ENCODE measurements around the gene RAB30.
"Not testable (repeated sequence)": the region's sequence is repeated elsewhere in the genome, so short reads cannot be mapped to it uniquely, and the experiment has no call there.

RAB30 gene

DNA sequence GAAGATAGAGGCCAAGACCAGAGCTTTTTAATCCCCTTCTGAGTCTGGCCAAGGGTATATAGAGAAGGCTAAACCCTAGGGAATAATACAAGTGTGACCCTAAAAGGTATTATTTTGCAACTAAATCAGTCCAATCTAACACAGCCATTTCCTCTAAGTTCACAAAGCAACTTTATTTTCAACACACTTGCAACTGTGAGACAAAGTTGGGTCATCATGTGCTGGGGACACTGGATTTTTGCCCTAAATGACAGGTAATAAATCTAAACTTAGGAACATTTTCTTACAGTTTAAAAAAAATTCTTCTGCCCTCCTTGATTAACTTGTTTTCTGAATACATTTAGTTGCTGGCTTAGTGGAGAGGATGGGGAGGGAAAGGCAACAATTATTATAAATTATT, 91.9 kb downstream of the RAB30 start:
- no peak for DNase-seq

DNA sequence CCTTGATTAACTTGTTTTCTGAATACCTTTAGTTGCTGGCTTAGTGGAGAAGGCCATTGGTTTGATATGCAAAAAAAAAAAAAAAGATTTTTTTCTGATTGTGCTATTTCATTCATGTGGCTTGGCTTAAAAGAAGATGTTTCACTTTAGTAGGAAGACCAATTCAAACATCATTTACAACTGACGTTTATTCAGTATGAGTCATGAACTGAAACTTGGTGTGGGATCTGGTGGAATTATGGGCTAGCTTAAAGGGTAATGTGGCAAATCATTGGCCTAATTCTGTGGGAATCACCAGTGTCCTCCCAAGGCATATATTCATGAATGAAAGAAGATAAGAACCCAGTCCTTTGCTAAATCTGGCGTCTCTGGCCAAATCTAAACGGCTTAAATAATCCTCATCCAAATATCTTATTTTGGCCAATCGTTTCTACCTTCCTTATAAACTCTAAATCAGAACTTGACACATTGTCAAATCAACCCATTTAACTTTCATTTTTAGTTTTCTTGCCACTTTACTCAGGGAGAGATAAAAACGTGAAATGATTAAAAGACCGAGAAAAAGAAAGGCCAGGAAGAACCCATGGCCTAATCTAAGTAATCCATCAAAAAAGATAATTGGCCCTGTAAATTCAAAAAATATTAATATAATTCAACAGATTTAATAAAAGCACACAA, 93.1 kb downstream of the RAB30 start:
- no peak for DNase-seq

DNA sequence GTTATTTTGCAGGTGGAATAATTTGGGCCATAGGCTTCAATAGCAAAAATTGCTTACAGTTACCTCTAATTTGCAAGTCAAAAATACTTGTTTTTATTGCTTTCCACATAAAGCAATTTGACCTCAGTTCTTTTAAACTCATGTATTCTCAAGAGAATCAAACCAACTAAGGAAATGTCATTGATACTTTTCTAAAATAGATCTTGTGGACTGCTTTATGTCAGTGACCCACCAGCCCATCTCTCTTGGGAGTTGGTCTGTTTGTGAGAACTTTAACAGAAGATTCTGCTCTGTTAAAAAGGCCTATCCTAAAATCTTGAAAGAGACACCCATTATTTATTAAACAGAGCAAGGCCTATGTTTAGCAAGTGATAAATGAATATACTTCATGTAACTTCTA, 94.9 kb downstream of the RAB30 start:
- DNase-seq = no peak

DNA sequence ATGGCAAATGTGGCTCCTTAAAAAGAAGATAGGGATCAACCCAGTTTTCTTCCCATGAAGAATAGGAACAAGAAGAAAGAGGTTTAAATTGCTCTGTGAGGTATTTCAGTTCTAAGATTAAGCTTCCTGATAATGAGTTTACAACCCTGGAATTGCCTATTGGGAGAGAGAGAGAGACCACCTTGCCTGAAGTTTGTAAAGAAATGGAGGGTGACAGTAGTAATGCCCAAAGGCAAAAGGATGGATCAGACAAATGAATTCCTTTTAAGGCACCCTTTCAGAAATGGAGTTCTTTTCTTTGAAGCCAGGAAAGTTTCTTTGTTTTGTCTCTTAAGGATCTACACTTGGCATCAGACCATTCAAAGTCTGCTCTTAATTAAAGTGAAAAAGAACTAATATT, 95.8 kb downstream of the RAB30 start:
- no peak for DNase-seq

DNA sequence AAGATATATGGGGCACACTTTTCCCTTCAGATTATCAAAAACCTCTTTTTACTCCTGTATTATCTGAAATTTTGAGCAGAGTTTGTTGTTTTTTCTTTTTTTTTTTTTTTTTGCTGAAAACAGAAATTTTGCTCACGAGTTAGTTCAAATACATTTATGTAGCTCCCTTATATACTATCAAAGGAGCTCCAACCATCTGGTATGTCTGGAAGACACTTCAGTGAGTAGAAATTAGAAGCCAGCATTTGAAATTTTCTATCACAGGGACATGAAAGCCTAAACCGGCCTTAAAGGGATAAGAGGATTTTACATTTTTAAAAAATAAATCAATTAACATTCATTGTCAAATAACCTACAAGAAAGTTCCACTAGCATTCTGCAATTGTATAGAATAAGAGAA, 96.8 kb downstream of the RAB30 start:
- no peak for DNase-seq

DNA sequence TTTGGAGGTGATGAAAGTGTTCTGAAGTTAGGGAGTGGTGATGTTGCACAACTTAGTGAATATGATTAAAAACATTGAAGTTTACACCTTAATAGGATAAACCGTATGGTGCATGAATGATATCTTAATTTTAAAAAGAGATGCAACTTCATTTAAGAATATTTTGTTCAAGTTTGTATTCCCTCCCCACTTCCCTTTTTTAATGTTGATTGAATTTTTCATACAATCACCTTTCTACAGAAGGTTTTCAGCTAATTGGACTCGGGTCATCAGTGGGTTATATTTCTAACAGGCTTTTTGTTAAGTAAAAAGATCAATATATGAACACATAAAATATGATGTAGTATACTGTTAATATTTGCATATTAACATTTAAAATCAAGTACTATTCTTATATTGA, 97.6 kb downstream of the RAB30 start:
- no peak for DNase-seq

GRCh38 chr11:82972103-82972502, 99.6 kb downstream of the RAB30 start:
- no peak for DNase-seq

DNA sequence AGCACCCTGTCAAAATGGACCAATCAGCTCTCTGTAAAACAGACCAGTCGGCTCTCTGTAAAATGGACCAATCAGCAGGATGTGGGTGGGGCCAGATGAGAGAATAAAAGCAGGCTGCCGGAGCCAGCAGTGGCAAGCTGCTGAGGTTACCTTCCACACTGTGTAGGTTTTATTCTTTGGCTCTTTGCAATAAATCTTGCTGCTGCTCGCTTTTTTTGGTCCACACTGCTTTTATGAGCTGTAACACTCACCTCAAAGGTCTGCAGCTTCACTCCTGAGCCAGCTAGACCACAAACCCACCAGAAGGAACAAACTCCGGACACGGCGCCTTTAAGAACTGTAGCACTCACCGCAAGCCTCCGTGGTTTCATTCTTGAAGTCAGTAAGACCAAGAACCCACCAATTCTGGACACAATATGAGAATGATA, 100.2 kb downstream of the RAB30 start:
- not testable (repeated sequence) for DNase-seq

GRCh38 chr11:82970507-82971083, 101.1 kb downstream of the RAB30 start:
- DNase-seq = not testable (repeated sequence)

GRCh38 chr11:82969811-82970210, 101.9 kb downstream of the RAB30 start:
- no peak for DNase-seq

DNA sequence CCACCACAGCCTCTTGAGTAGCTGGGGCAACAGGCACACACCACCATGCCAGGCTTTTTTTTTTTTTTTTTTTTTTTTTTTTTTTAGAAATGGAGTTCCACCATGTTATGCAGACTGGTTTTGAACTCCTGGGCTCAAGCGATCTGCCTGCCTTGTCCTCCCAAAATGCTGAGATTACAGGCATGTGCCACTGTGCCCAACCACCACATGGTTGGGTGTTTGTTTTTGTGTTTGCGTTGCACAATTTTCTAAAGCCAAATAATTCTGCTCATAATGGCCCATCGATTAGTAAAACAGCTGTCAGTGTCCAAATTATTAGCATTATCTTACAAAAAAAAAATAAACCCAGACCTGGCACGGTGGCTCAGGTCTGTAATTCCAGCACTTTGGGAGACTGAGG, 104.3 kb downstream of the RAB30 start:
- DNase-seq = no peak

GRCh38 chr11:82962021-82962420, 109.7 kb downstream of the RAB30 start:
- not testable (repeated sequence) for DNase-seq

- DNase-seq = no peak
Observed at GRCh38 chr11:82960779-82961143, 110.9 kb downstream of the RAB30 start.

DNA sequence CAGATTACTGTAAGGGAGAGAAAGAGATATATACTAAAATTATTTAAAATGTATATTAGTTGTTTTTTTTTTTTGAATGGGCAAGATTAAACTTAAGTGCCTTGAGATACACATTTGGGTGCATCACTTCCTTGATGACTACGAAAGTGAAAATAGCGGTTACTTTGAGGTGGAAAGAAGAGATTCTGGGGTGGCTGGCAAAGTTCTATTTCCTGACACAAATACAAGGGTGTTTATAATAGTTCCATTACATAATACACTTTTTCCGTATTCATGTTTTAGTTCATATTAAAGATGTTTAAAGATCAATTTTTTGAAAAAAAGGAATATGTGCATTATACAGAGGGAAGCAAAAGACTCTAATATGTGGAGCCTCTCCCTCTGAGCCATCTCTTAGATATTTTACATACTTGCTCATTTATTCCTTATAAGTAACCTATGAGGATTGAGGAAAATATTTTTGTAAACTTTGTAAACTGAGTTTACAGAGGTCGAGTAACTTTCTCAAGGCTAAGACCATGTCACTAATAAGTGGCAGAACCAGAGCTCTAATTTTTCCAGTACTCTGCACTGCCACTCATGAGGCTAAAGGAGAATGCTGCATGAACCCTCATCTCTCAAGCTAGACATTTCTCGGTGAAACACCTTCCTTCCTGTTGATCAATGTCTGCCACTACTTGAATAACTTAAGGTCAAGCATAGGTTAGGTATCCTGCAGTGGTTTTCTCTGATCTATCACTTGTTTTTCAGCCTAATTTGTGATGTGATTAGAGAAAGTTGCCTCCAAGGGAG, 111.5 kb downstream of the RAB30 start:
- DNase-seq = no peak

GRCh38 chr11:82955736-82956453, 115.8 kb downstream of the RAB30 start:
- peak; percentile 64 for DNase-seq

DNA sequence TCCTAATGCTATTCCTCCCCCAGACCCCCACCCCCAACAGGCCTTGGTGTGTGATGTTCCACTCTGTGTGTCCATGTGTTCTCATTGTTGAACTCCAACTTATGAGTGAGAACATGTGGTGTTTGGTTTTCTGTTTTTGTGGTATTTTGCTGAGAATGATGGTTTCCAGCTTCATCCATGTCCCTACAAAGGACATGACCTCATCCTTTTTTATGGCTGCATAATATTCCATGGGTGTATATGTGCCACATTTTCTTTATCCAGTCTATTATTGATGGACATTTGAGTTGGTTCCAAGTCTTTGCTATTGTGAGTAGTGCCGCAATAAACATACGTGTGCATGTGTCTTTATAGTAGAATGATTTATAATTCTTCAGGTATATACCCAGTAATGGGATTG, 121.2 kb downstream of the RAB30 start:
- not testable (repeated sequence) for DNase-seq

DNA sequence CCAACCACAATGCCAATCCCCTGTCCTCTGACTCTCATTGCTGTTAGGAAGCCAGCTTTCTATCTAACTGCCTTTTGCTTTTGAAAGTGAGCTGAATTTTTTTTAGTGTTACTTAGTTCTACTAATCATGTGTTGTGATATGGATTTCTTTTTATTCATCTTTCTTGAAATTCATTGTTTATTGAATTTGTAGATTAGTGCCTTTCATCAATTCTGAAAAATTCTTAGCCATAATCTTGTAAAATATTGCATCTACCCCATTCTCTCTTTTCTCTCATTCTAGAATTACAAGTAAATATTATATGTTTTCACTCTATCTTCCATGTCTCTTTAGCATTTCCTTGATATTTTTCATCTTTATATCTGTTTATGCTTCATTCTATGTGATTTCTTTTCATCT, 122.3 kb downstream of the RAB30 start:
- DNase-seq = no peak

DNA sequence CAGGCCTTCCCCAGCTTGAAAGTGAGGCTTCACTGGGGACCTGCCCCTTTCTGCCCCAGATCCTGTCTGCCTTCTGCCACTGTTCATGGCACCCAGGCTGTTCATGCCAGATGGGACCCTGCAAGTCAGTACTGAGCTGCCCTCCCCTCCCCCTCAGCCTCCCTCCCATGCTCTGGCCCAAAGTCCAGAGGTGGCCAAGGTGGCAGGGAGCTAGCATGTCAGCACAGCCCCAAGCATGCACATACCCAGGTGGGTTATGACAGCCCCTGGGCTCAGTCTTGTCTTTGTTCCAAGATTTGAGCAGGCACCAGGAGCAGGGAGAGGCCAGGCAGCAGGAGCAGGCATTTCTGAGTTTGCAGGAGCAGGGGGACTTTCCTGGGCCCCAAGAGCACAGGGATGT, 126.0 kb downstream of the RAB30 start:
- no peak for DNase-seq

GRCh38 chr11:82945041-82945440, 126.7 kb downstream of the RAB30 start:
- not testable (repeated sequence) for DNase-seq

DNA sequence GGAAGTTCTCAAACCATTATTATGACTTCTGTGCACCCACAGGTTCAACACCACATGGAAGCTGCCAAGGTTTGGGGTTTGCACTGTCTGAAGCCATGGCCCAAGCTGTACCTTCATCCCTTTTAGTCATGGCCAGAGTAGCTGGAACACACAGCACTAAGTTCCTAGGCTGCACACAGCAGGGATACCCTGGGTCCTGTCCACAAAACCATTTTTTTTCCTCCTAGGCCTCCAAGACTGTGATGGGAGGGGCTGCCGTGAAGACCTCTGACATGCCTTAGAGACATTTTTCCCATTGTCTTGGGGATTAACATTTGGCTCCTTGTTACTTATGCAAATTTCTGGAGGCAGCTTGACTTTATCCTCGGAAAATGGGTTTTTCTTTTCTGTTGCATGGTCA, 127.5 kb downstream of the RAB30 start:
- DNase-seq = no peak

- not testable (repeated sequence) for DNase-seq
Observed at GRCh38 chr11:82943430-82943829, 128.3 kb downstream of the RAB30 start.

DNA sequence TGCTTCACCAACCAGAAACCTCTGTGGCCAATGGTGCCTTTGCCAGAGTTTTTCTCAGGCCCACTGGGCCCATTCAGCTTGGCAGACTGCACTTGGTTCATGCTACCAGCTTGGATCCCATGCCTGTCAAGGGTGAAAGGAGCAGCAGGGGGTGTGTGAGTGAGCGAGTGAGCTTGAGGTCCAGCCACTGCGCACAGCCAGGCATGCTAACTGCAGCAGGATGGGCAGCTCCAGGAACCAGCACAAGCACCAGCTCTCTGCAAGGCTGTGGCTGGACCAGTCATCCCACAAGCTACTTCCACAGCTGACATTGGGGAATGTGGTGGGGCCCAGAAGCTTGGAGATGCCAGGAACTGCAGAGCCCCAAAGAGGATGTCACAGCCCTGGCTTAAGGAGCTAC, 129.3 kb downstream of the RAB30 start:
- DNase-seq = no peak

- no peak for DNase-seq
Observed at GRCh38 chr11:82939456-82939855, 132.2 kb downstream of the RAB30 start.

- DNase-seq = no peak
Observed at GRCh38 chr11:82937554-82937953, 134.1 kb downstream of the RAB30 start.

All from NCI-H510A (cell line).